Stromal cell of bone marrow (primary cell): Measurements from ENCODE around the gene KIAA1549.

Experiments used
- DNase-seq: peaks from one replicate; pipeline ENCODE4 v3.0.0-alpha.2; 2012; ENCODE audit warnings: low read depth

The KIAA1549 gene

DNA sequence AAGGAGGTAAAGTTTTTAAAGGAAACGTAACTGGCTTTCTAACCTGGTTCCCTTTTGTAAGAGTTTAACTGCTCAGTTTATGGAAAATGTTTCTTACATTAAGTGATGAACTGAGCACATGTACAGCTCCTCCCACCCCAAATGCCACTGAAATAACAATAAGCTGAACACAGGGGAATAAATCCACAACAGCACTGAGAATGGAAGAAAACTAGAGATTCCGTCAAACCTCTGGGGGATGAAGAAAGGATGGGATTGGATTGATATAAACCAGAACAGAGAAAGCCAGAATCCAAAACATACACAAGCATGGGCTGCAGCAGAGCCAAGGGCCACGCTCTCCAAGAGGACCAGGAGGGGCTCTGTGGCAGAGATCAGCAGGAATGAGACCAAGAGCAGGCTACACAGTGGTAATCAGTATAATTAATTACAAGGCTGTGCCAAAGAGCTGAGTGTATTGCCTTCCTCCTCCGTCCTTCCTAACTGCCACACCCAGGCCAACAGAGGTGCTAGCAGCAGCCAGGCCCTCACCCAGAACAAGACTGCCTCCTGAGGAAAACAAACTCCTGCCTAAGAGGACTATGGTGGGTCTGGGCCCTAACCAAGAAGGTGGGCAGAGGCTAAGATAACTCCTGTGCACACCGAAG is 73.9 kb downstream of the KIAA1549 start:
- no peak for DNase-seq

DNA sequence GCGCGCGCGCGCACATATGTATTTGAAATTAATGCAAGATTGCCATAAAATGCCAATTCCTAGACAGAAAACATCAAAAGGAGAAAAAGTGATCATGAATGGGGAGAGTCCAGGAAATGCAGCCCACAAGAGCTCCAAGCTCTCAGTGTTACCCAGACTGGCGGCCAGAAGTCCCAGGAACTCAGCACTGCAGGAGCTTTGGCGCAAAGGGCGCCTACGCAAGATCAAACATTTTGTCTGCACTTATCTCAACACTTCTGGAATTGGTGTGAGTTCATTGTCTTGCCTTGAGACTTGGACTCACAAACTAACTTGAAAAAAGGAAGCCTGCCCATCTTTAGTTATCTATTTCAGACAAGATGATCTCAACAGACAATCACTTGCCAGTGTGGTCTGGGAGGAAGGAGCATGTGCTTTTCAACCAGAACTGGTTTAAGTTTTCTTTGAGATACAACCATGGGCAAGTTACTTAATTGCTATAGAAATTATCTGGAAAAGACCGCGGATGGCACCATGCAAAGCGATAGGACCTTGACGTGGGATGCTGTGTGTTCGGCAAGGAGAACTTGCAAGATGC is 77.2 kb downstream of the KIAA1549 start:
- no peak for DNase-seq

DNA sequence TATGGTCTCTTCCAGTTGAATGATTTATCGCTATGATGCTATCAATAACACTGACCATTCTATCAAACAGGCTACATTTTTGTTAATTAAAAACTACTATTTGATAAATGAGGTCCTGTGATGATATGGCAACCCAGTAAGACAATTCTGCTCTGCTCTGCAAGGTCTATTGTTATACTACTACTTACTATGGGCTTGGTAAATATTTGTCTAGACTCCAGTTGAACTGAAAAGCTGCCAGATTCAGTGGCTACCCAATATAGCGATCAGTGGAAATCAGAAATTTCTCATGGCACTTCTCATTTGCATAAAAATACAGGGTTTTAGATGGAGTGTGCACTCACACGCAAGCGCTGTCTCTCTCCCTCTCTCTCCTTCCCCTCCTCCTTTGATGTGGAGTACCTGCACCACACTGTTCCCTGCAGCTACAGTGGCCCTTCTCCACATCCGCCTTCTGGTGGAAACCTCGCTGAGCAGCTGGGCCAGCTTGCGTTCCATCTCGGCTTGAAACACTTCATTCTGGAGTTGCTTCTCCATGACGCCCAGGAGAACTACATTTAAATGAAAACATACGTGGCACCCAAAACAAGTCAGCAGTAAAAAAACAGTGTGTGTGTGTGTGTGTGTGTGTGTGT is 77.9 kb downstream of the KIAA1549 start:
- DNase-seq: no peak

DNA sequence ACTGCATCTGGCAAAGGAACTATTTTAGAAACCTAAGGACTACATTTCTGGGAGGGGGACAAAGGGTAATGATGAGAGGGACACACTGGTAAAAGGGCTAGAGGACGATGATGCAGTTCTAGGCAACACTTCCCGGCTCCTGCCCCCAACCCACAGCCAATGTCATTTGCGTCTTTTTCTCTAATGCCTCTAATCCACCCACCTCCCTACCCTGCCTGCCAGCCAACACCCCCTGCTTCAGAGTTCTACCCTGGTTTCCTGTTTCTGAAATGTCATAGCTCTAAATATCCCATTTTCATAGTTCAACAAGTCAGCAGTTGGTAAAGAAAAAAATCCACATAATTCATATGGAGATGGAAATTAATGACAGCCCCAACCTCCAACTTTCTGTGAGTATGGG is 79.0 kb downstream of the KIAA1549 start:
- DNase-seq: no peak

DNA sequence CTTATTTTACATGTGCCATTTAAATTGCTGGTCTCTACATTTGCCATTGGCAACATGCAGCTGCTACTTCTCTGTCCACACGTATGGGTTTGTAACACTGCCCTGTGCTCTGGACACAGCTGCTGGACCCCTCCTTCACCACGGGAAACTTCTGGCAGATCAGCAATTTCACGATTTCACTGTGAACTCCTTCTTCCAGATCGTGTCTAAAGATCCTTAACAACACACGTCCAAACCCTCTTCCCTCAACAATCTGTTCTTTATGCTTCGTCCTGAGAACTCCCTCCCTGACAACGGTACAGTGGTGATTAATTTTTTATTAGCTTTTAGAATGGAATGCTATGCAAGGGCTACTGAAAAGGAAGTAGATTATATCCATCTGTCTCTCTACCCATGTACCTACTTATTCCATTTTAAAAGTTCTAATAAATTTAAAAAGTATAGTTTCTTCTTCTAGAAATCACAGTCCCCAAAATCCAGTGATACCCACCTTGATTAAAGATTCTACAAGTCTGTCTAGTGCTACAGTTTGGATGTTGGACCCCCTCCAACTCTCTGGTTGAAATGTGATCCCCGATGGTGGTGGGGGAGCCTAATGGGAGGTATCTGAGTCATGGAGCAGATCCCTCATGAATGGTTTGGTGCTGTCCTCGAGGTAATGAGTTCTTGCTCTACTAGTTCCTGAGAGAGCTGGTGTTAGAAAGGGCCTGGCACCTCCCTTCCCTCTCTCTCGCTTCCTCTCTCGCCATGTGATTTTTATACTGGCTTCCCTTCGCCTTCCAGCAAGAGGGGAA is 81.0 kb downstream of the KIAA1549 start:
- DNase-seq: no peak

DNA sequence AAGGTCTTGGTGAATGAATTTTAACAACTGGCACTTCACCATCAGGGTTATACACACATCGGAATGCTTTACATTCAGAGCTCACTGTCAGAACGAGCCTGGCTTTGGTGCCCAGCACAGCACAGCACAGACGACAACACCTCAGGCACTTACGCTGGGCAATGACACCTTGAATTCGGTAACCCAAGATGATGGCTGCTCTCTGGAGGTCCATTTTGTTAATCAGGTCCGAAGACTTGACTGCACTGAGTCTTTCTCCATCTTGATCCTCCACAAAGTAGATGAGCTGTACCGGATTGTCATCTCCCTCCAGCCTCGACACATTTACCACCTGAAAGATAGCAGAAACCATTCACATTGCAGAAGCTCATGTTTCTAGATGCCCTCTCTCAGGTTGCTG is 82.4 kb downstream of the KIAA1549 start:
- DNase-seq: no peak

DNA sequence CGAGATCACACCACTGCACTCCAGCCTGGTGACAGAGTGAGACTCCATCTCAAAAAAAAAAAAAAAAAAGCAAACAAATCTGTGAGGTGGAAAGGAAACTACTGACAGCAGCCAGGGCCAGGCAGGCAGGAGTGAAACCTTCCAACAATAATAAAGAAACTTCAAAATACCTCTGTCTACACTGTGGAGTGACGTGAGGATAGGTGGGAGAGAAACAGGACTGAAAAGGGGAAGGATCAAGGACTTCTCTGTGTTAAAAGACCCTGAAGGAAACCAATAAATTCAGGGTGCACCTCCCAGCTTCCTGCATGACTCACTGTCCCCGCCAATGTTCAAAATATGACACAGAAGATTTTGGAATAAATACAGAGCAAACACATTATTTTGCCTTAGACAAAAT is 82.9 kb downstream of the KIAA1549 start:
- no peak for DNase-seq

DNA sequence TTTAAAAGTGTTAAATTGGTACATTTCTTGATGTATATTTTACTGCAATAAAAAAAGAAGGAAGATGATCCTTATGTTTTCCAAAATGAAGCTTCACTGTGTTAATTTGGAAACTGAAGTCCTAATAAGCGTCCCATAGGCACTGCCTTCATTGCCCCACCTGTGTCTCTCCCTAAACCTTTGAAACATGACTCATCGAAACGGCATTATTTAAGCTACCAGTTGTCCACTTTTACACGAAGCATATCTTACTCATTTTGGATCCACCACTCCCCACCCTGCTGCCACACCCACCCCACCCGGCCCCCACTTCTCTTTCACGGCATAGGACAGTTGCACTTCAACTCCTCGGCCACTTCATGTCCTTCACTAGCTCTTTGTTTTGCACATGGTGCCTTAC is 85.5 kb downstream of the KIAA1549 start:
- no peak for DNase-seq

DNA sequence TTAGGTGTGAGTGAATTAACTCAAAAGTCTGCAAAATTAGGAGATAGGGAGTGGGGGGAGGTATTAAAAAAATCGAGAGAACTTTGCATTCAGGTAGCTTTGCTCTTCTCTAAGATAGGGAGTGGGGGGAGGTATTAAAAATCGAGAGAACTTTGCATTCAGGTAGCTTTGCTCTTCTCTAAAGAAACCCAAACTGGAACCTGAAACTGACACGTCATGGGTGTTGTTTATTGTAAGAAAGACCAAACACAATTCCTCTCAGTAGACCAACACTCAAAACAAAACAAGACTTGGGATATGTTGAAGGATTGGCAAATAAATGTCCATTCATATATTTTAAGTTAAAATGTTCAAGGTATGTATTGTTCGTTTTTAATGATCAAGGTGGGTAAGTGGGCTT is 87.9 kb downstream of the KIAA1549 start:
- no peak for DNase-seq

DNA sequence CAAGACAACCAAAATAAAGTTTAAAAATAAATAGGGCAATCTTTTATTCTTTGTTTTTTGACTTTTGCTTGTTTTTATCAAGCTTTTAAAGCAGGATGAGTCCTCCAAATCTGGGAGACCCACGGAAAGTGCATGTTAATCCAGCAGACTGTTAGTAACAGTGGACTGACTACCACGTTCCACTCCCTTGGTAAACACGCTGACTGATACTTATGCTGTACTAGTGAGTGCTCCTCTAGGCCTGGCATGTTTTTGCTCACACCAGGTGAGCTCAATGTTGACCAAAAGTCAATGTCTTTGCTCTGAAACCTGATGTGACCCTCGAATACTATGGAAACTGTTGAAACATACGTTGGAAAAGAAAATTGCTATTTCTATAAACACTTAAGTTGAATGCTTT is 88.4 kb downstream of the KIAA1549 start:
- DNase-seq: no peak

DNA sequence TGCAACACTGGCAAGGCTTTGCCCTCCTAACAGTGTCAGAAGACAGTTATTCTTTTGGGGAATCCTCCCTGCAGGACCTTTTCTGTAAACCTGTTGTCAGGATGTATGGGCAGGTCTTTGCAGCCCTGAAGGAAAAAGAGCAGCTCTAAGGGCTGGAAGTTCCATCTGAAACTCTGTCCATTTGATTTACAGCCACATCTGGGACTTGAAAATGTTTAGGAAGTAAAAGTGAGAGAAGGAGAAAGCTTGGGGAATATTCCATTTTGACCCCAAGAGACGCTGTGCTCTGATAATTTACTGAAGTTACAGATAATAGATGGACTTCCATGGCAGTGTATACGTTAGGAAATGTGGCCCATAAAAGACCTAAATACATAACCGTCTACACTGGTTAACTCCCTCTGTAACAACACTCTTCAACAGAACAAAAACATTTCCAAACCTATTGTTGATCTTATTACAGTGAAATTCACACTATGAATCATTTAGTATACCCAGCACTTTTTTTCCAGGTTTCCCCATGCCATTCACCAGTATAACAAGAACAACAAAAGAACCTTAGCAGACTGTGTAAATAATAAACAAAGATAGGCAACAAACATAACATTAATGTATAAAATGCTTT is 89.1 kb downstream of the KIAA1549 start:
- no peak for DNase-seq

DNA sequence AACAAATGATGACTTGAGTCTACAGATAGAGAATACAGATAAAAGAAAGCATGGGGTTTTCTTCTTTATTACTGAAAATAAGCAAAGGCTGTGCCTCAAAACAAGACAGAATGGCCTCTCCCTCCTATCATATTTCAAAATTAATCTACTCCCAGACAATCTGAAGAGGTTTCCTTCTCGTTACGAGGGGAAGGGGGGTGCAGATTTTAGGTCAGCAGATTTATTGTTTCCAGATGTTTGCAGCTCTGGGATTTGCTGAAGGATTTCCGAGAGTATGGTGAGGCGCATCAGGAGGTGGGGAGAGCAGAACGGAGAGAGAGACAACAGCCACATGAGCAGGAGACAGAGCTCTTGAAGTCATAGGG is 89.8 kb downstream of the KIAA1549 start:
- DNase-seq: no peak

DNA sequence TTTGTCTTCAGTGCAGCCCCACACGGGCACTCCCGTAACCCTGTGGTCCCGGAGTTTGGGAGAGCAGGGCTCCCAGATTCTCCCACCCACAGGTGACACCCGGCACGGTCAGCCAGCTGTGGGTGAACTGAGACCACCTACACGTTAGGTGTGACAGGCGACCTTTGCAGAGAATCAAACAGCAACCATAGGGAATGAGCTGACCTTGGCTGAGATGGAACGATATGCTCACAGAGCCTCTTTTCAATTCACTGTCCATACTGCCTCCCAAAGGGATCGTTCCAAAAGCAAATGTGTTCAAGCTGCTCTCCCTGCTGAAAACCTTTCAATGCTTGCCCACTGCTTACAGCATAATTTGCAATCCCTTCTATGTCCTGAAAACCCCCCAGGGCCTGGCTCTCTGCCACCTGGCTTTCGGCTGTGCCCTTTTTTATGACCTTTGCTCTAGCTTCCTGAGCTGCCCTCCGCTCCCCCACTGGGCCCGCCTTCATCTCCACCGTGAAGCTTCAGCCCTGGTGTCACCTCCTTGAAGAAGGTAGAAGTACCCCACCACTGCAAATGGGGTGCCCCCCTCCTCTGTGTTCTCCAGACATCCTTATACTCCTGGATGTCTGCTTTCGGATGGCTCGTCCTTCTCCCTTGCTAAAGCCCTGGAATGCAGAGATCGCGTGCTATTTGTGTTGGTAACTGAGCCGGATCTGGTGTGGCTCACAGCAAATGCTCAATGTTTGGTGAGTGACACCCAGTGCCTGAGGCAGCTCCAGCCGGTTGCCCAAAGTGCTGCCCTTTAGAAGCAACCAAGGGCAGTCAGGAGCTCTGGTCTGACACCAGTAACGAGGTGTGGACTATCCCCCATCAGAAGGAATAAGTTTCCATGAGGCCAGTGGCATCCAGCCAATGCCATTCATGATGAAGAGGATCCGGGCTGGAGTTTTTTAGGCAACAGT is 90.4 kb downstream of the KIAA1549 start:
- peak; percentile 10 for DNase-seq

DNA sequence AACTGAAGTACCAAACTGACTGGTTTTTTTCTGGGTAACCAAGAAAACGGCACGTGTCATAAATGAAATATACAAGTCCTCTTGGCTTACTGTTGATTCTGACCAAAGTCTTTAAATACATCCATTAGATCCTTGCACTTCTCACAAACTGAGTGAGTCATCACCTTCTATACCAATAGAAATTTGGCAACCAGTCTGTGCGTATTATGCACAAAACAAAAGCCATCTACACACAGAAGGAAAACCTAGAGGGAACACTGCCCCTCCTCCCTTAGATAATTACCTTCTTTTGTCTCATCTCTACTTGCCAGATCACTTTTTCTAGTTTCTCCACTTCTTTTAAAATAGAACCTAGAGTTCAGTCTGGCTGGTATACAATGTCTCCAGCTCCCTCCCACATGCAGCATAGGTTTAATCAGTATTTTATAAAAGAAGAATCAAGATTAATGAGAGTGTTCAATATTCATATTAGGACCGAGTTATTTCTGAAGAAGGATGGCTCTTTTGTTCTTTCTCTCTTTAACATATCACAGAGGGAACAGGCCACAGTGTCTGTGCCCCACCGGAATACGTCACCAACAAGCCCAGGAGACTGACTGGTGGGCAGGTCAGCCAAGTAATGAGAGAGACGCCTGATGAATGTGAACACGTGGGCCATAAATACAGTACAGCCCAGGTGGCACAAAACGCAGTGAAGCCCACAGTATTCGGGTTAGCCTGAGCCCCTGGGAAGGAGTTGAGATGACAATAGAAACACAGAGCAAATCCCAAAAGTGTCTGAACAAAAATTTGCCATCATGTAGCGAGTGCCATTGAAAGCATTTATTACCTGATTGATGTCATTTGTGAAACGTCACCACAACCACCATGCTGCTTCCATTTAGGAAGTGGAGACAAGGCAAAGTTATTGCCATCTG is 91.3 kb downstream of the KIAA1549 start:
- DNase-seq: no peak

DNA sequence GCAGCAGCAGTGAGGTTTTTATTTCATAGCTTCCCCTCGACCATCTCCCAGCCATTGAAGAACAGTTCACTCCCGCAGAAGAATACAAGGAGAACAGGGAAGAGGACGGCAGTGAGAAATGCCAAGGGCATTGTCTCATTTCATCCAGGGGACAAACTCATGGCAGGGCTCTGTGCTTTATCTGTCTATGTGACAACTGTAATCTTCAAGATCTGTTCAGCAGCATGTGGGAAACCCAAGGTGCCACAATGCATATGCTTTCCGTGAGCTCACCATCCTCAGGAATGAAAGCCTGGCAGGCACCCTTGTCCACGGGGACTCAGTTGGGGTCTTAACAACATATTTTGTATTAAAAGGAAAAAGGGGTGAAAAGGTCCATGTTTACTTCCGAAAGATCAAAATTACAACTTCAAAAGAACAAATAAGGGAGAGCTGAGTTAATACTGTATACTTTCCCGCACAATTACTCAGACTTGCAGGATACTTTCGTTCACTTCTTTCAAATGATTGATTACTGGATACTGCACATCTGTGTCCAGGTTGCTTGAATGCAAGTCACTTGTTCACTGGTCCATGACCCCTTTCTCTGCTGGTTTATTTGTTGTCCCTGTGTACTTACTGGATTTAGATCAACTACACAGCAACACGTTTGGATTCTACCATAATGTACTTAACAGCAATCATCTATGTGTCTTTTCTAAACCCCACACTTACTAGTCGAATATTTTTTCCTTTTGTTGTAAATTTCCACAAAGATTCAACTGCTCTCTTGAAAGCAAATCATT is 93.1 kb downstream of the KIAA1549 start:
- DNase-seq: no peak

DNA sequence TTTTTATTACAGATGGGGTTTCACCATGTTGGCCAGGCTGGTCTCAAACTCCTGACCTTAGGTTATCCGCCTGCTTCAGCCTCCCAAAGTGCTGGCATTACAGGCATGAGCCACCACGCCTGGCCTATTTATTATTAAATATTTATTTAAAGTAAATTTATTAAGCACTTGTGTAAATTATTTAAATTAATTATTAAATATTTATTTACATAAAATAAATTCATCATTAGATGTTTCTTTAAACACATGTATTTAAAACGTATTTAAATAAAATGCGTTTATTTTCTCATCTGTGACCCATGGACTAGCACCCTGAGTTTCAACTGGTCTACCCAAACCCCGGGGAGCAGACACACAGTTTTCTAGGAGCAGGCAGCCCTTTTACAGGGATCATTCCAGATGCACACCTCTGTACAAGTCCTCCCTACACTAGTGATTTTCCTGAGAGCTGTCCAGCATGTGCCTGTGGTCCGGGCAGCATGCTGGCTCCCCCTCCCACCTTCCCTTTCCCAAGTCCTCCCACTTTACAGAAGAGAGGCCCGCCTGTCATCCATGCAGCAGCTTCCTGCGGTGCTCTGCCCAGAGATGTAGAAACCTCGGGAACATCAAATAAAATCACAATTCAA is 94.0 kb downstream of the KIAA1549 start:
- no peak for DNase-seq

DNA sequence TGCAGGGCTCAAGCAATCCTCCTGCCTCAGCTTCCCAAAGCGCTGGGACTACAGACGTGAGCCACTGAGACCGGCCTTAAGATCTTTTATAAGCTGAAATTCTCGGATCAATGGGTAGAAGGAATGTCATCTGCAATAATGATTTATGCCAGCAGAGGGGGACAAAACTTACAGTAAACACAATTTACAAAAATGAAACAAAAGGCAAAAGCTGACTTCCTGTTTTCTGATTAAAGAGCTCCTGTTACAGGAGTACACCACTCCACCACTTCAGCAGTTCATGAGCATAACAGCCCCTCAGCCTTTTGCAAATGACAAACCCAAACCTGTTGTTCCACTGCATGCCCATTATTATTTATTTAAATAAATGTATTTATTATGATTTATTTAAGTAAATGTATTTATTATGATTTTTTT is 94.7 kb downstream of the KIAA1549 start:
- DNase-seq: peak; percentile 45

DNA sequence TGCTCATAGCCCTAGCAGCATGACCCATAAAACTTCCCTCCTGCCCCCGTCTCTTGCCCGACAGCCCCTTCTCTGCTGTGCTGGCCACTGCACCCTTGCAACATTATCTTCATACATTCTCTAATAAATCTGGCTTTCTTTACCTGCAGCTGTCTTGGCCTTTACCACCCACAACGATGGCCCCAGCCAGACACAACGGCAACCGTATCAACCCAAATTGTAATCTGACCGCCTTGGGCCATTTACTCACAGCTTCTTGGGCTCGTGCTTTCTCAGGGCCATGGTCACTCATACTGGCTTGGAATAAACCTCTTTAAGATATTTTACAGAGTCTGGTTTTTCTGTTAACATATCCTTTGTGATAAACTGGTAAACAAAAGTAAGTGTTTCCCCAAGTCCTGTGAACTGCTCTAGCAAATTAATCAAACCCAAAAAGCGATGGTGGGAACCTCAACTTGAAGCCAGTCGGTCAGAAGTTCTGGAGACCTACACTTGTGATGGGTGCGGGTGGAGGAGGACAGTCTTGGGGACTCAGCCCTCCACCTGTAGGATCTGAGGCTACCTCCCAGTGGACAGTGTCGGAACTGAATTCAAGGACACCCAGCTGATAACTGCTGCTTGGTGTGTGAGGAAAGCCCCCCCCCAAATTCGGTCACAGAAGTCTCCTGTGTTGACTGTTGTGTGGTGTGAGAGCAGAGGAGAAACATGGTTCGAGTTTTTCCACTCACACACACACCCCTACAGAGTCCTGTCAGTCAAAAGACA is 95.6 kb downstream of the KIAA1549 start:
- no peak for DNase-seq
